Activated CD4-positive, alpha-beta memory T cell treated with anti-CD3 and anti-CD28 coated beads, Interleukin-2, amount 10 ng/mL, durations not matched to agents 7 days and 5 days (primary cell): Measurements from ENCODE around the gene POC1A. TPM values are rescaled to one million over a fixed set of nuclear protein-coding genes. Genes with fewer than 3 reads are reported as not detected.

Experiments
- CTCF ChIA-PET: fragments of 350-600 bp; sonication (Branson Sonifier 250); formaldehyde crosslinking; loops from one replicate; lab custom pipeline; 2021; ENCODE audit warnings: antibody characterized with exemption, inconsistent platforms; lab: Charles Lee
- POLR2A ChIA-PET: fragments of 350-600 bp; sonication (Branson Sonifier 250); formaldehyde crosslinking; loops from one replicate; lab custom pipeline; 2021; ENCODE audit warnings: antibody characterized with exemption; lab: Charles Lee
- DNase-seq: peaks from one replicate; pipeline ENCODE4 v3.0.0-alpha.2; 2020
- H3K27ac Mint-ChIP-seq: one replicate; pipeline ENCODE4 v1.8.0; 2021; ENCODE audit warnings: mild to moderate bottlenecking, mixed read lengths
- H3K27me3 Mint-ChIP-seq: one replicate; pipeline ENCODE4 v1.8.0; 2021; ENCODE audit warnings: mixed read lengths
- H3K36me3 Mint-ChIP-seq: one replicate; pipeline ENCODE4 v1.8.0; 2021; ENCODE audit warnings: low read depth, mixed read lengths
- H3K4me1 Mint-ChIP-seq: one replicate; pipeline ENCODE4 v1.8.0; 2021; ENCODE audit warnings: mixed read lengths
- H3K4me3 Mint-ChIP-seq: one replicate; pipeline ENCODE4 v1.8.0; 2021; ENCODE audit warnings: mild to moderate bottlenecking, mixed read lengths
- H3K9me3 Mint-ChIP-seq: one replicate; pipeline ENCODE4 v1.8.0; 2021; ENCODE audit warnings: mixed read lengths
- total RNA-seq, 2 experiments: library from RNA; stranded (reverse); gene quantifications; one replicate each; pipeline ENCODE4 v1.2.3, GENCODE V29; 2021

POC1A gene
- total RNA-seq, 2 experiments from 2014 or later, result 24.8 to 25.6 TPM

DNA sequence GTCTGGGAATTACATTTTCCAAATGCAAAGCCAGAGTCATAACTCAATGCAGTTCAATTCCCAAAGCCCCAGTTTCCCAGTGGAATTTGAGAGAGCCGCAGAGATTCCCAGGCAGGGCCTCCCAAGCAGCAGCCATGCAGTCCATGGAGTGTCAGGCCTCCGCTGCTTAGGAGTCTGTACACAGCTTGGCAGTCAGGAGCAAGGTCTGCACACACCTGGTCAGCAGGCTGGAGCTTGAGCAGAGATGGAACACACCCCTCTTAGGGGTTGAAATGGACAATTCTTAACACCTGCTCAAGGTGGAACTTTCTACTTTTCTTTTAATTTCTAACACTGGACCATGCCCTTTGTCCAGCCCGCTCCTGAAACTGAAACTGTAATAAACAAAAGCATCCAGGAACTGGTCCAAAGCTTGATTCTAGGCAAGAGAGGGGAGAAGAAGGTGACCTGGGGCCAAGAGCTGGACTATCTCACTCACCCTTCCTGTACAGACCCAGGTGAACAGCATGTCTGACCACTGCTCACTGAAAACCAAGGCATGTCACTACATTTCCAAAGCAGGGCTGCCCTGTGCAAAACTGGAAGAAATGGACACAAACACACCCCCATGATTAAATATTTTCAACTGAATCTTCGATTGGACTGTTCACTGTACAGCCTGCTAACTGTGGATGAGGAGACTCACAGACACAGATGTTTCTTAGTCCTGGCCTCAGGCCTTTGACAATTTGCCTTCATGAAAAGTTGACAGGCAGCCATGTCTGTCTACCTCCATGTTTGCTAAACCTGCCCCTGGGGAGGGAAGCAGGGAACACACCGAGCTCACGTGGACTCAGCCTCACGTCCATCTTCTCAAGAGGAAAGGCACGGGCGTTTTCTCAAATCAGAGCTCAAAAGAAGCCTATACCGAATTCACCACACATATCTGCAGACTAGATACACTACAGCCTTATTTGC is 49.3 kb downstream of the POC1A start:
- Mint-ChIP-seq H3K27ac (no peak overlapping the region), H3K36me3 (peaks cover 42% of the 10 kb centered on the region), H3K4me3 (no peak overlapping the region), H3K27me3 (no peaks in the 10 kb centered on the region), H3K9me3 (peaks cover 2% of the 10 kb centered on the region), H3K4me1 (peaks cover 2% of the 10 kb centered on the region)
- no peak for DNase-seq
- ChIA-PET POLR2A (no interaction called here), CTCF (no interaction called here)

DNA sequence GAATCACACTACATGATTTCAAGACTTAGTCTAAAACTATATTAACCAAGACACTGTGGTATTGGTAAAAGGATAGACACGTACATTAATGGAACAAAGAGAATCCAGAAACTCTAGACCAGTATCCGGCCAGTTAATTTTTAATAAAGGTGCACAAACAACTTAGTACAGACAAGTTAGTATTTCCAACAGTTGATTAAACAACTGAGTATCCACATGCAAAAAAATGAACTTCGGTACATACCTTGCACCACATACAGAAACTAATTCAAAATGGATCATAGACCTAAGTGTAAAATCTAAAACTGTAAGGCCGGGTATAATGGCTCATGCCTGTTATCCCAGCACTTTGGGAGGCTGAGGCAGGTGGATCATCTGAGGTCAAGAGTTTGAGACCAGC is 51.3 kb downstream of the POC1A start:
- ChIA-PET CTCF (no interaction called here), POLR2A (no interaction called here)
- no peak for DNase-seq
- Mint-ChIP-seq H3K27ac (no peak overlapping the region), H3K9me3 (peaks cover 2% of the 10 kb centered on the region), H3K27me3 (no peaks in the 10 kb centered on the region), H3K4me3 (no peak overlapping the region), H3K36me3 (peaks cover 48% of the 10 kb centered on the region), H3K4me1 (peaks cover 1% of the 10 kb centered on the region)

DNA sequence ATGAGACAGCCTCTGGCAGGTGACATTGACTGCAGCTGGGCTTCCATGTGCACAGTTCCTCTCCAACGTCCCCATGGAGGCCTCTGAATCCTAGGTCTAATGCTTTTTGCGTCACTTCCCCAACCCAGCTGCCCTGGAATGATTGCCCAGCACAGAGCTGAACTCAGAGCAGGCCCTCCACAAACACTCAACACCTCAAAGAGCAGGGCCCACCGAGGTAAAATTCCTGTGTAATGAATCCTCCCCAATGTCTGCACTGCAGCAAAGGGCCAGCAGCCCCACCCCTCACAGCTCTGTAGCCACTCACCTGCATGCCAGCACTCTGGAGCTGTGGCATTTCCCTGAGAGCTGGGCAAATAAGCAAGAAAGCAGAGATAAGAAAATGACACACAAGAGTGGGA is 55.2 kb downstream of the POC1A start:
- no peak for DNase-seq
- Mint-ChIP-seq H3K4me3 (no peak overlapping the region), H3K9me3 (peaks cover 2% of the 10 kb centered on the region), H3K4me1 (peaks cover 1% of the 10 kb centered on the region), H3K27ac (no peak overlapping the region), H3K27me3 (no peaks in the 10 kb centered on the region), H3K36me3 (peaks cover 38% of the 10 kb centered on the region)
- ChIA-PET POLR2A (no interaction called here), CTCF (no interaction called here)

DNA sequence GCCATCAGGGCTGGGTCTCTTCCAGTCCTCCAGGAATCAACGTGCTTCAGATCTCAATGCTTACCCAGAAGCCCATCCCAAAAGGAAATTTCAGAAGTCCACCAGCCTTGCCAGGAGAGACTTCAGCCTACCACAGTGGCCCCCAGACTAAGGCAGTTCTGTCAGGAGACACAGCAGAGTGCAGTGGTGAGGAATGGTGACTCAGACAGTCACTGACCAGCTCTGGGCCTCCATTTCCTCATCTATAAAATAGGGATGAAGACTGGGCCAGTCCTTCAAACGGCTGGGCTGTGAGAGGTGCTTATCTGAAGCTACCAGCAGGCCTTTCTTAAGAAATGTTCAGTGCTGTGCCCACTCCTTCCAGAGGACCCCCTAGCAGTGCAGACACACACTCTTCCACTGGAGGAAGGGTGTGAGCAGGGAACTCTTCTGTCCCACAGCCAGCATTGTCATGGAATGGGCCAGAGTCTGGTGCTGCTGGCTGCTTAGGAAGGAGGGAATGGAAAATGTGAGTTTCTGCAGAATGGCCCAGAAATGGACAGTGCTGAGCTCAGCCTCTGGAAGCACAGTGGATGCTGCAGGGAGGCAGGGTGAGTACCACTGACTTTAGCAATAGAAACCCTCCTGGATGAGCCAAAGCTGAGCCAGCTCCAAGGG is 56.2 kb downstream of the POC1A start:
- ChIA-PET CTCF (interaction anchor here (1.4 kb wide), 1 partner anchor 45 kb away, joined by 3 read pairs; no protein-coding TSS in a partner anchor), POLR2A (no interaction called here)
- DNase-seq, result no peak
- no peak overlapping the region for H3K4me3 Mint-ChIP-seq
- H3K36me3 Mint-ChIP-seq, result peaks cover 35% of the 10 kb centered on the region
- H3K9me3 Mint-ChIP-seq, result peaks cover 2% of the 10 kb centered on the region
- no peaks in the 10 kb centered on the region for H3K27me3 Mint-ChIP-seq
- no peak overlapping the region for H3K27ac Mint-ChIP-seq
- peaks cover 1% of the 10 kb centered on the region for H3K4me1 Mint-ChIP-seq

DNA sequence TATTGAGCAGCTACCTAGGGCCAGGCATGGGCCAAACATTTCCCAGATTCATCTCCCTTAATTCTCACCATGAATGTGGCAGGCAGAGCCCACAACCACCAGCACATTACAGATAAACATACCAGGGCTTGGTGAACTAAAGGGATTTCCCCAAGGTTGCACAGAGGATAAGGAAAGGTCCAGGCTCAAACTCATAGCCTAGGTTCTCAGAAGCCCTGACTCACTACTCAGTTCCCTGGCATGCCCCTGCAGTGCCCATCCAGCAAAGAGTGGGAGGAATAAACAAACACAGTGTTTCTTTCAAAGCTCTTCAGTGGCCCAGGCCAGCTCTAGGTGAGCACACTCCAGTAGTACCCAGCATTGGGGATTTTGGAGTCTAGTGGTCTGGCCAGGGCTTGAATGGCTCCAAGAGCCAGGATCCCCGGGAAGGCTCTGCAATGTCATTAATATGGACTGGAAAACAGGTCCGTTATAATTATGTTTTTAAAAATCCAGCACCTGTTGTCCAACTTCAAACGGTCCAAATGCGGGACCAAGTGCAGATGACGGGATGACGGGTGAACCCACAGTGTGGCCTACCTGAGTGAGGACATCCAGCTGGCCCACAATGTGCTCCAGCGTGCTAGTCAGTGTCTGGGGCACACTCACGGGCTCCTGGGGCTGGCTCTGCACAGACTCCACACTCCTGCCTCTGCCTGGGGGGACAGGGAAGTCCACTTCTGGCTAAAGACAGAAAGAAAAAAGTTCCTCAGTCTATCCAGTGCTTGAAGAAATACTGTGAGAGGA is 58.0 kb downstream of the POC1A start:
- no peak for DNase-seq
- ChIA-PET CTCF (no interaction called here), POLR2A (no interaction called here)
- Mint-ChIP-seq H3K9me3 (no peaks in the 10 kb centered on the region), H3K27me3 (no peaks in the 10 kb centered on the region), H3K27ac (no peak overlapping the region), H3K4me1 (peaks cover 1% of the 10 kb centered on the region), H3K4me3 (no peak overlapping the region), H3K36me3 (peaks cover 19% of the 10 kb centered on the region)

DNA sequence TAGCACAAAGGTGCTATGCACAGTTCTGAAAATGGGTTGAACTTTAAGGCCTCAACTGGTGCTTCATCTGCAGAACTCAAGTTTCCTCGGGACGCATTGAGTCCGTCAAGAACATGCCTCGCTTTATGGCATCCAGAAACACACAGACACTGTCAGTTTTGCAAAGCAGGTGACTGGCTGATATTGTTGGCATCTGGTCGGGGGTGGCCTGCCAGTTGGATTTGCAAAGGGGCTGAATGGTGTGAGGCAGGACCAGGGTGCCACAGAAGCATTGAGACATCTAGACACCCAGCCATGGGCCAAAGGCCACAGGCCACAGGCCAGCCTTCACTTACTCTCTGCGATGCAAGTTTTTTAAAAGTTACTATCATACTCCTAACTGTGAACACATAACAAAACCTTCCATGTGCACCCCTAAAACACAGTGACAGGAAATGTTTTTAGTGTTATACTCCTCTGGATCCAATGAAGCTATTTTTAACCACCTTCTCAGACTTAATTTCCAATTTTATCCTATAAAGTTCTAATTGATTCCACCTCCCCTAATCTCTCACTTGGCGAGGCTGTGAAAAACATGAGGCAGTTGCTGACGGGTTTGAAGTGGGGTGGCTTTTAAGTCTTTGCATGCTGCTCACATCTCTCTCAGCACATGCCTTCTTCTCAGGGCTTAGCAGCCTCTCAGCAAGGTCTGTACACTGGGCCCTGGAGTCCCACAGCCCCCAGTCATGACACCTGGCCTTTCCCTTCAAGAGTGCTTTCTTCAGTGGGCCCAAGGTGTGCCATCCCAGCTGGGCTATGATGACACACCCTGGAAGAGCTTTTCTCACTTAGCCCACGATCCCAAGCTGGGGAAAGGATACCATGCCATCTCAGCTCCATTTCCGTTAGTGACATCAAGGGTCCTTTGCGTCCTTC is 59.4 kb downstream of the POC1A start:
- H3K27me3 Mint-ChIP-seq, result no peaks in the 10 kb centered on the region
- DNase-seq, result no peak
- H3K27ac Mint-ChIP-seq, result no peak overlapping the region
- H3K4me1 Mint-ChIP-seq, result no peaks in the 10 kb centered on the region
- H3K9me3 Mint-ChIP-seq, result no peaks in the 10 kb centered on the region
- ChIA-PET POLR2A (interaction anchor here (1.2 kb wide), 1 partner anchor 10 kb away, joined by 3 read pairs; no protein-coding TSS in a partner anchor), CTCF (no interaction called here)
- no peak overlapping the region for H3K4me3 Mint-ChIP-seq
- peaks cover 7% of the 10 kb centered on the region for H3K36me3 Mint-ChIP-seq

DNA sequence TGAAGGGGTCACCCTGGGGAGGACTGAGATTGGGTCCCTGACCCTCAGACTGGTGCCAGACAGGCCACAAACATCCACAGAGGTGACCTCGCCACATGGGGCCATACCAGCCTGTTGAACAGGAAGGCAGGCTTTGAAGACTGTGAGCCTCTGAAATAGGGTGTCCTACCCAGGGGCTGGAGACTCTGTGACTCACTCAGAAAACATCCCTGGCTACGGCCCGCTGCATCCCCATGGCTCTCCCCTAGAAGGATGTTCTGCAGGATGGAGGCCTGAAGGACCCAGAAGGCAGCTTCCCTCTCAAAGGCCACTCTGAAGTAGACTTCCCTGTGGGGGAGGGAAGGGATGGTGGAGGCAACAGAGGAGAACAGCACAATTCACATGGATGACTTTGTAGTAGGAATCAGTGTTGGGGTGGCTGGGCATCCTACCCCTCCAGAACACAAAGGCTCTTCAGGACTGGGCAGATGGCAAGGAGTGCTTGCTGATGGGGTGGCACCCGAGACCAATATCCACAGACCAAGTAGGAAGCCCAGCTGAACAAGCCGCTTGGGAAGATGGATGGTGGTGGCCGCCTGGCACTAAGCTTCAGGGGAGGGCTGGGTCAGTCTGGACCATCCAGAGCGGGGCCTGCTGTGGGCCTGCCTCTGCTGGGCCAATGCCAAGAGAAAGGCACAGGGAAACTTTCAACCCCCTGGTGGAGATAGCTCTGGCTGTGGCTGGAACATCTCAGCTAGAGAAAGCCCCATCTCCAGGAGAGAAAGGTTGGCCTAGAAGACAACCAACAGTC is 60.3 kb downstream of the POC1A start:
- H3K27ac Mint-ChIP-seq, result no peak overlapping the region
- no peak overlapping the region for H3K4me3 Mint-ChIP-seq
- no peaks in the 10 kb centered on the region for H3K4me1 Mint-ChIP-seq
- H3K9me3 Mint-ChIP-seq, result no peaks in the 10 kb centered on the region
- ChIA-PET CTCF (no interaction called here), POLR2A (no interaction called here)
- H3K27me3 Mint-ChIP-seq, result no peaks in the 10 kb centered on the region
- no peak for DNase-seq
- H3K36me3 Mint-ChIP-seq, result peaks cover 2% of the 10 kb centered on the region

DNA sequence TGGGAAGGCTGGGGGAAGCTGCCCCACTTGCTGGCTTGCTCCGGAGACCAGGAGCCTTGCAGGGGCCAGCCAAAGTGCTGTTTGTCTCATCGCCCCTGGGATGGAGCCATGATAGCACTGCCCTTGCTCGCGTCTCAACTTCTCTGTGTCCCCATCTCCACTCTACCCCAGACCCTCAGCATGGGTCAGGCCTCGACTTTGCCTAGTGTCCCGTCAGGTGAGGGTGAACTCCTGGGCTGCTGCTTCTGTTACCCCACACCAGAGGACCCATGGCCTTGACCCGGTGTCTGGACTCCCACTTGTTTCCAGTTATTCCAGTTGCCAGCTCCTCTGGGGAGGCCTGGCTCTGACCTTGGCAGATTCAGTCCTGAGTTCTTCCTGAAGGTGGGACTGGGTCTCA is 61.3 kb downstream of the POC1A start:
- DNase-seq, result no peak
- H3K36me3 Mint-ChIP-seq, result peaks cover 2% of the 10 kb centered on the region
- ChIA-PET CTCF (no interaction called here), POLR2A (no interaction called here)
- H3K4me1 Mint-ChIP-seq, result peaks cover under 1% of the 10 kb centered on the region
- no peak overlapping the region for H3K27ac Mint-ChIP-seq
- no peak overlapping the region for H3K4me3 Mint-ChIP-seq
- H3K9me3 Mint-ChIP-seq, result no peaks in the 10 kb centered on the region
- no peaks in the 10 kb centered on the region for H3K27me3 Mint-ChIP-seq

DNA sequence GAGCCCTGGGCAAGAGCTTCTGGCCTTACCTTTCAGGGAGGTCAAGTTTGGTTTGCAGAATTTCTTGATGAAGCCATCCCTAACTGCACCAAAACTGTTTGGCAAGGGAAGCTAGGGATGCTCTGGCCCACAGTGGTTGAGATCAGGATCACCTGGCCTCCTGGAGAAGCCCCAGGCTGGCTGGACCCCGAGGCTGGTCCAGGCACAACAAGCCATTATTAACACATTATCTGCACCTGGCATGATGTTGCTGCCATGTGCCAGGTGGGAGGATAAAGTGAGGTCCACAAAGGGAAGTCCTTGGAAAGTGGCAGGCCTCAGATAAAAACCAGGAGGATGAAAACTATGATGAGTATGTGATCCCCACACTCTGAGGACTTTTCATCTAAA is 62.0 kb downstream of the POC1A start:
- ChIA-PET CTCF (no interaction called here), POLR2A (no interaction called here)
- Mint-ChIP-seq H3K9me3 (no peaks in the 10 kb centered on the region), H3K27me3 (no peaks in the 10 kb centered on the region), H3K4me3 (no peak overlapping the region), H3K4me1 (peaks cover 7% of the 10 kb centered on the region), H3K36me3 (no peaks in the 10 kb centered on the region), H3K27ac (no peak overlapping the region)
- no peak for DNase-seq

DNA sequence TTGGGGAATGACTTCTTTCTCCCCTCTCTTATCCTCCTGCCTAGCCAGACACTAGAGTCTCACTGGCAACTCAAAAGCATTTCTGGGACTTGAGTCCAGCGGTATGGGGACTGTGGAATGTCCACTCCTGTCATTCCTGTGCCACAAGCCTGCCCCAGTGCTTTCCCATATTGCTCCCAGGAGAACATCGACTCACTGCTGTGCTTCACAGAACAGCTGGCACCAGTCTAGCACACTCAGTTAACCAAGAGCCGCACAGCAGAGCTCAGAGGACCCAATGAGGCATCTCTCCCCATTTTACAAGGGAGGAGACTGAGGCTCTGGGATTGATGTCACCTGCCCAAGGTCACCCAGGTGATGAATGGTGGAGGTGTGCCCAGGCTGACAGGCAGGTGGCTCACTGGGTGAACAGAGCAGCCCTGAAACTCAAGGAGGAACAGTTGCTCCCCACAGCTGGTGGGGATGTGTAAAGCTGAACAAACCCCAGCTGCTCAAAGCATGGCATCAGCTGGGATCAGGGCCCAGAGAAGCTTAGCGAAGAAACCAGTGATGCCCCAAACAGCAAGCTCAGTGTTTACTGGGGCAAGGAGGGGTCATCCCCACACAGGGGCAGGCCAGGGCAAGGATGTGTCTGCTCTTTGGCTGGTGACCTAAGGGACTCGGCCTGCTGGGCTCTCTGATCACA is 62.5 kb downstream of the POC1A start:
- Mint-ChIP-seq H3K9me3 (no peaks in the 10 kb centered on the region), H3K36me3 (no peaks in the 10 kb centered on the region), H3K27me3 (no peaks in the 10 kb centered on the region), H3K27ac (no peak overlapping the region), H3K4me3 (no peak overlapping the region), H3K4me1 (peaks cover 12% of the 10 kb centered on the region)
- DNase-seq, result no peak
- ChIA-PET CTCF (no interaction called here), POLR2A (no interaction called here)

DNA sequence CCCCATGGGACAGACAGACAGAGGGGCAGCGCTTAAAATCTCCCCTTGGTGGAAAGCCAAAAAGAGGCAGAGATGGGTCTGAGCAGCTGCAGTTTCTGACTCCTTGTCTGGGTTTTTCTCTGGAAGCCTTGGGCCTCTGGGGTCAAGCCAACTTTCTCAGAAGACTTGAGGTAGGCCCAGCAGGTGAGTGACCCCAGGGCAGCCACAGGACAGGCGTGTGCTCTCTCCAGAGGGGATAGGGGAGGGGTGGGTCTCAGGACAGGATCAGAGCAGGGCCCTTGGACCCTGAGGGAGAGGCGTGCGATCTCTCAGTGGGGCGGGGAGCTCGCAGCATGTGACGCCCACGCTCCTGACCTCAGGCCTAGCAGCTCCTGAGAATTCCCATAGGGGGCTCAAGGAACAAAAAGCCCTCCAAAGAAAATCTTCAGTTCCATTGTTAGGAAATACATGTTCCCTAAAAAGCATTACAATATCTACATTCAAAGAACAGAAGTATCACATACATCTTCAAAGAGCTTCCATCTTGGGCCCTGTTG is 63.2 kb downstream of the POC1A start:
- ChIA-PET POLR2A (no interaction called here), CTCF (no interaction called here)
- no peak for DNase-seq
- Mint-ChIP-seq H3K27me3 (no peaks in the 10 kb centered on the region), H3K36me3 (no peaks in the 10 kb centered on the region), H3K27ac (no peak overlapping the region), H3K4me1 (peaks cover 20% of the 10 kb centered on the region), H3K9me3 (no peaks in the 10 kb centered on the region), H3K4me3 (no peak overlapping the region)
